IMR-90 (cell line): ENCODE results near the gene NFIA. TPM values are rescaled to one million over a fixed set of nuclear protein-coding genes. Genes with fewer than 3 reads are reported as not detected.

Experiments
- ATAC-seq: fragments of 200-7000 bp; cut with Tn5 transposase; 2 replicates; pipeline ENCODE4 v1.9.1; 2020; ENCODE audit warnings: low read depth, mild to moderate bottlenecking, moderate library complexity
- BruUV-seq: library from RNA; stranded (reverse); fragments of 400-500 nt; replicated peaks from 2 replicates; lab custom pipeline; 2021; lab: Mats Ljungman, UMichigan
- CTCF ChIA-PET: fragments of 300-600 bp; formaldehyde crosslinking; extraction: SDS; loops from one replicate; lab custom pipeline; 2021; ENCODE audit warnings: antibody characterized with exemption; lab: Yijun Ruan, JAX
- POLR2A ChIA-PET: fragments of 300-600 bp; sonication (Branson Sonifier 250); formaldehyde crosslinking; loops from one replicate; lab custom pipeline; 2022; ENCODE audit warnings: antibody characterized with exemption; ENCODE audit not compliant: unreplicated experiment; lab: Charles Lee
- DNase-seq: peaks from one replicate; pipeline ENCODE4 v3.0.0; 2013
- H2AFZ ChIP-seq: replicated peaks from 2 replicates; pipeline ENCODE3; 2013; ENCODE audit warnings: low read length, mild to moderate bottlenecking; ENCODE audit not compliant: poor library complexity
- H2AK5ac ChIP-seq: 2 replicates; pipeline ENCODE4 v1.6.1; 2013; ENCODE audit warnings: low read depth, low read length, inconsistent platforms
- H2AK9ac ChIP-seq: replicated peaks from 2 replicates; pipeline ENCODE3; 2013; ENCODE audit warnings: mild to moderate bottlenecking, low read depth, low read length, moderate library complexity; ENCODE audit not compliant: poor library complexity
- H2BK120ac ChIP-seq: 2 replicates; pipeline ENCODE4 v1.6.1; 2013; ENCODE audit warnings: low read depth, low read length, inconsistent platforms
- H2BK15ac ChIP-seq: 3 replicates; pipeline ENCODE4 v1.6.1; 2013; ENCODE audit warnings: low read depth, low read length, inconsistent platforms
- H2BK20ac ChIP-seq: 2 replicates; pipeline ENCODE4 v1.6.1; 2013; ENCODE audit warnings: low read depth, mild to moderate bottlenecking, inconsistent platforms, low read length, moderate library complexity
- H2BK5ac ChIP-seq: 2 replicates; pipeline ENCODE4 v1.6.1; 2013; ENCODE audit warnings: mild to moderate bottlenecking, low read depth, low read length, inconsistent platforms; ENCODE audit not compliant: poor library complexity, severe bottlenecking
- H3K14ac ChIP-seq: replicated peaks from 2 replicates; pipeline ENCODE4 v1.6.1; 2013; ENCODE audit warnings: low read depth, low read length, inconsistent platforms
- H3K18ac ChIP-seq: 2 replicates; pipeline ENCODE4 v1.6.1; 2013; ENCODE audit warnings: low read depth, low read length, control low read depth
- H3K23ac ChIP-seq: 2 replicates; pipeline ENCODE4 v1.6.1; 2013; ENCODE audit warnings: low read depth, low read length, inconsistent platforms
- H3K27ac ChIP-seq: 2 replicates; pipeline ENCODE4 v1.5.1; 2013; ENCODE audit warnings: mild to moderate bottlenecking, control low read depth, low read length; ENCODE audit not compliant: insufficient read depth
- H3K27me3 ChIP-seq: 2 replicates; pipeline ENCODE4 v1.6.1; 2013; ENCODE audit warnings: low read length; ENCODE audit not compliant: control insufficient read depth, insufficient read depth
- H3K36me3 ChIP-seq: 2 replicates; pipeline ENCODE4 v1.6.1; 2013; ENCODE audit warnings: low read length, mixed read lengths; ENCODE audit not compliant: control insufficient read depth, insufficient read depth
- H3K4ac ChIP-seq: 2 replicates; pipeline ENCODE4 v1.6.1; 2013; ENCODE audit warnings: low read depth, low read length, inconsistent platforms
- H3K4me1 ChIP-seq: 2 replicates; pipeline ENCODE4 v1.6.1; 2013; ENCODE audit warnings: low read length, mixed read lengths; ENCODE audit not compliant: control insufficient read depth, insufficient read depth
- H3K4me2 ChIP-seq: 2 replicates; pipeline ENCODE4 v1.6.1; 2013; ENCODE audit warnings: low read depth, mild to moderate bottlenecking, control low read depth, low read length, moderate library complexity
- H3K4me3 ChIP-seq: 2 replicates; pipeline ENCODE4 v1.5.1; 2013; ENCODE audit warnings: low read depth, mild to moderate bottlenecking, control low read depth, low read length, moderate library complexity; ENCODE audit not compliant: insufficient read depth
- H3K56ac ChIP-seq: 2 replicates; pipeline ENCODE4 v1.6.1; 2013; ENCODE audit warnings: low read length, inconsistent platforms; ENCODE audit not compliant: insufficient read depth; ENCODE audit errors: extremely low read depth
- H3K79me1 ChIP-seq, 2 experiments: 2 replicates each; pipeline ENCODE4 v1.6.1; 2013; ENCODE audit warnings: low read length in 2 of 2, inconsistent platforms in 1 of 2, low read depth in 1 of 2
- H3K9ac ChIP-seq: 2 replicates; pipeline ENCODE4 v1.6.1; 2013; ENCODE audit warnings: low read depth, low read length, control low read depth
- H3K9me1 ChIP-seq: 2 replicates; pipeline ENCODE4 v1.6.1; 2013; ENCODE audit warnings: low read length, inconsistent platforms; ENCODE audit not compliant: insufficient read depth
- H3K9me3 ChIP-seq: 2 replicates; pipeline ENCODE4 v1.6.1; 2013; ENCODE audit warnings: low read length; ENCODE audit not compliant: control insufficient read depth, insufficient read depth
- H4K20me1 ChIP-seq: 2 replicates; pipeline ENCODE4 v1.6.1; 2013; ENCODE audit warnings: low read length, inconsistent platforms; ENCODE audit not compliant: insufficient read depth
- H4K5ac ChIP-seq: 2 replicates; pipeline ENCODE4 v1.6.1; 2013; ENCODE audit warnings: mild to moderate bottlenecking, low read depth, low read length, control low read depth
- H4K8ac ChIP-seq, 2 experiments: 2 replicates each; pipeline ENCODE4 v1.6.1; 2013; ENCODE audit warnings: low read depth in 2 of 2, low read length in 2 of 2, control low read depth in 1 of 2, inconsistent platforms in 1 of 2
- H4K91ac ChIP-seq: 2 replicates; pipeline ENCODE4 v1.6.1; 2013; ENCODE audit warnings: low read depth, low read length, inconsistent platforms; ENCODE audit not compliant: insufficient read depth
- BHLHE40 ChIP-seq: fragments of 150-350 bp; IDR thresholded peaks from 2 replicates; pipeline ENCODE4 v1.6.1; 2016; ENCODE audit warnings: mild to moderate bottlenecking, low read depth, low read length
- CEBPB ChIP-seq: IDR thresholded peaks from 2 replicates; pipeline ENCODE4 v1.6.1; 2012; ENCODE audit warnings: low read depth, low read length, improper control_type of control experiment
- CHD1 ChIP-seq: IDR thresholded peaks from 2 replicates; pipeline ENCODE4 v1.6.1; 2012; ENCODE audit warnings: low read depth, low read length, improper control_type of control experiment
- FOS ChIP-seq: fragments of 150-350 bp; IDR thresholded peaks from 2 replicates; pipeline ENCODE4 v1.6.1; 2016; ENCODE audit warnings: low read depth, low read length
- MAFK ChIP-seq: IDR thresholded peaks from 2 replicates; pipeline ENCODE4 v1.6.1; 2012; ENCODE audit warnings: low read depth, low read length, improper control_type of control experiment
- MAZ ChIP-seq: IDR thresholded peaks from 2 replicates; pipeline ENCODE4 v1.6.1; 2012; ENCODE audit warnings: low read depth, mild to moderate bottlenecking, low read length, improper control_type of control experiment, moderate library complexity, borderline replicate concordance
- MXI1 ChIP-seq: IDR thresholded peaks from 2 replicates; pipeline ENCODE4 v1.6.1; 2012; ENCODE audit warnings: low read depth, mild to moderate bottlenecking, low read length, moderate library complexity, borderline replicate concordance
- NFE2L2 ChIP-seq: fragments of 150-350 bp; IDR thresholded peaks from 2 replicates; pipeline ENCODE4 v1.6.1; 2016; ENCODE audit warnings: low read depth, mild to moderate bottlenecking, low read length
- POLR2A ChIP-seq: IDR thresholded peaks from 2 replicates; pipeline ENCODE4 v1.6.1; 2012; ENCODE audit warnings: mild to moderate bottlenecking, low read depth, low read length
- RAD21 ChIP-seq: IDR thresholded peaks from 2 replicates; pipeline ENCODE4 v1.6.1; 2012; ENCODE audit warnings: low read length, improper control_type of control experiment
- RCOR1 ChIP-seq: IDR thresholded peaks from 2 replicates; pipeline ENCODE4 v1.6.1; 2012; ENCODE audit warnings: mild to moderate bottlenecking, low read length, improper control_type of control experiment; ENCODE audit not compliant: insufficient replicate concordance
- SMC3 ChIP-seq: fragments of 150-350 bp; IDR thresholded peaks from 2 replicates; pipeline ENCODE4 v1.6.1; 2016; ENCODE audit warnings: low read depth, mild to moderate bottlenecking, antibody characterized with exemption, low read length, moderate library complexity
- WGBS, 2 experiments: methylation state at CpG; one replicate each; pipeline versions ENCODE4 v1.1.5 to v1.1.7; 2013; ENCODE audit warnings: missing lambda C conversion rate in 2 of 2; ENCODE audit not compliant: insufficient read length in 1 of 2; ENCODE audit errors: extremely low coverage in 2 of 2; 5-methylcytosine and 5-hydroxymethylcytosine counted together
- dilution Hi-C: fragments of 300-500 bp; cut with HindIII; formaldehyde crosslinking; loops from one replicate; pipeline ENCODE4 v1.14.3; 2018; ENCODE audit warnings: low sequenced_read_pairs; ENCODE audit not compliant: unreplicated experiment
- in situ Hi-C: fragments of 300-500 bp; cut with MboI; formaldehyde crosslinking; loops from 3 replicates; pipeline ENCODE4 v1.14.3; 2019; ENCODE audit warnings: low sequenced_read_pairs, inconsistent platforms, mixed read lengths
- intact Hi-C: fragments of 100-400 bp; cut with micrococcal nuclease; formaldehyde crosslinking; loops from 2 replicates; pipeline ENCODE4 v1.10.0; 2022
- polyA plus RNA-seq, 3 experiments: library from polyadenylated mRNA; depleted of rRNA; stranded (reverse); fragments of >200 nt; gene quantifications; 2 replicates each; pipeline ENCODE4 v1.2.3, GENCODE V29; 2012; ENCODE audit warnings: low replicate concordance in 1 of 3
- total RNA-seq: library from RNA; depleted of rRNA; stranded (reverse); fragments of >200 nt; gene quantifications from 2 replicates; pipeline ENCODE4 v1.2.3, GENCODE V29; 2012
- TF ChIP-seq, protein P1 (sequence below): fragments of 150-350 bp; IDR thresholded peaks from 2 replicates; pipeline ENCODE4 v1.6.1; 2016; ENCODE audit warnings: low read depth, mild to moderate bottlenecking, low read length, moderate library complexity, borderline replicate concordance
- TF ChIP-seq, protein P2 (sequence below): conservative IDR thresholded peaks from 2 replicates; pipeline ENCODE4 v1.5.1; 2012; ENCODE audit warnings: mild to moderate bottlenecking, low read depth, low read length, improper control_type of control experiment
- TF ChIP-seq, protein P3 (sequence below): fragments of 150-350 bp; IDR thresholded peaks from 2 replicates; pipeline ENCODE4 v1.6.1; 2017; ENCODE audit warnings: mild to moderate bottlenecking, antibody characterized with exemption, low read length, low read depth

The NFIA gene
- total and polyA plus RNA-seq, 2 of the 4 experiments (the other 2 are of a cell fraction) = 1.6 to 2.2 TPM

DNA sequence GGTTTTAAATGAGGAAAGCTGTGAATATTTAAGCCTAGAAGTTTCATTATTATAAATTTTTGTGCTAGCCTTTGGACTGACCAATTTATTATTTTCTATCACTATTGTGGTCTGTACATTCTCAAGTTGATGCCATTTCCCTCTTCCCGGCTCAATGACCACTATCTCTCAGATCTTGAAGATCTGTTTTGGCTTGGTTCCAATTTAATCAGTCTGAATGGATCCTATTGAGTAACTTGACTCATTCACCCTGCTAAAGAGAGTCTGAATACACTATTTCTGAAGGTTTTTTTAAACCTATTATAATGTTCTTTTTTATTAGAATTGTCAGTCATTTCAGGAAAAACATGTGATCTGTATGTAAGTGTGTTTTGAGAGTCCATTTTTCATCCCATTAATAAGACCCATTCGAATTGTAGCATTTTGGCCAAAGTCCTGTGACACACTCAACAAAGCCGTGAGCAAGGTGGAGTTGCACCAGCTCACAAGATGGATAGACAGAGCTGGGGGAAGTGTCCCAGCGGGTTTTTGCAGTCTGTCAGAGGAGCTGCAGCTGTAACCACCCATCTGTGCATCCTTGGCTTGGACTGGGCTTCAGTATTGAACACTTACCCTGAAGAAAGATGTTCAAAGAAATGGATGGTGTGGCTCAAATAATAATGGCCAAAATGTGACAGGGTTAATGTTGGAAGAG is 145.6 kb downstream of the NFIA start:
- no peaks in the 10 kb centered on the region for H3K36me3 ChIP-seq
- dilution Hi-C loops (no loop called here), intact Hi-C loops (no loop called here), in situ Hi-C loops (no loop called here)
- no peak overlapping the region for H3K14ac ChIP-seq
- no peak overlapping the region for H3K4ac ChIP-seq
- H2AFZ ChIP-seq = no peak overlapping the region
- ChIA-PET CTCF (interaction anchor here (1.5 kb wide), 1 partner anchor 18 kb away, joined by 3 read pairs; no protein-coding TSS in a partner anchor), POLR2A (no interaction called here)
- TF ChIP-seq RCOR1 (no peak), MAFK (no peak), MXI1 (no peak), FOS (no peak), CHD1 (no peak), POLR2A (no peak), CEBPB (no peak), RAD21 (no peak), BHLHE40 (no peak), NFE2L2 (no peak), SMC3 (no peak), MAZ (no peak)
- TF ChIP-seq, protein P1, sequence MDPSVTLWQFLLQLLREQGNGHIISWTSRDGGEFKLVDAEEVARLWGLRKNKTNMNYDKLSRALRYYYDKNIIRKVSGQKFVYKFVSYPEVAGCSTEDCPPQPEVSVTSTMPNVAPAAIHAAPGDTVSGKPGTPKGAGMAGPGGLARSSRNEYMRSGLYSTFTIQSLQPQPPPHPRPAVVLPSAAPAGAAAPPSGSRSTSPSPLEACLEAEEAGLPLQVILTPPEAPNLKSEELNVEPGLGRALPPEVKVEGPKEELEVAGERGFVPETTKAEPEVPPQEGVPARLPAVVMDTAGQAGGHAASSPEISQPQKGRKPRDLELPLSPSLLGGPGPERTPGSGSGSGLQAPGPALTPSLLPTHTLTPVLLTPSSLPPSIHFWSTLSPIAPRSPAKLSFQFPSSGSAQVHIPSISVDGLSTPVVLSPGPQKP = no peak
- TF ChIP-seq, protein P2, sequence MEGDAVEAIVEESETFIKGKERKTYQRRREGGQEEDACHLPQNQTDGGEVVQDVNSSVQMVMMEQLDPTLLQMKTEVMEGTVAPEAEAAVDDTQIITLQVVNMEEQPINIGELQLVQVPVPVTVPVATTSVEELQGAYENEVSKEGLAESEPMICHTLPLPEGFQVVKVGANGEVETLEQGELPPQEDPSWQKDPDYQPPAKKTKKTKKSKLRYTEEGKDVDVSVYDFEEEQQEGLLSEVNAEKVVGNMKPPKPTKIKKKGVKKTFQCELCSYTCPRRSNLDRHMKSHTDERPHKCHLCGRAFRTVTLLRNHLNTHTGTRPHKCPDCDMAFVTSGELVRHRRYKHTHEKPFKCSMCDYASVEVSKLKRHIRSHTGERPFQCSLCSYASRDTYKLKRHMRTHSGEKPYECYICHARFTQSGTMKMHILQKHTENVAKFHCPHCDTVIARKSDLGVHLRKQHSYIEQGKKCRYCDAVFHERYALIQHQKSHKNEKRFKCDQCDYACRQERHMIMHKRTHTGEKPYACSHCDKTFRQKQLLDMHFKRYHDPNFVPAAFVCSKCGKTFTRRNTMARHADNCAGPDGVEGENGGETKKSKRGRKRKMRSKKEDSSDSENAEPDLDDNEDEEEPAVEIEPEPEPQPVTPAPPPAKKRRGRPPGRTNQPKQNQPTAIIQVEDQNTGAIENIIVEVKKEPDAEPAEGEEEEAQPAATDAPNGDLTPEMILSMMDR = no peak
- TF ChIP-seq, protein P3, sequence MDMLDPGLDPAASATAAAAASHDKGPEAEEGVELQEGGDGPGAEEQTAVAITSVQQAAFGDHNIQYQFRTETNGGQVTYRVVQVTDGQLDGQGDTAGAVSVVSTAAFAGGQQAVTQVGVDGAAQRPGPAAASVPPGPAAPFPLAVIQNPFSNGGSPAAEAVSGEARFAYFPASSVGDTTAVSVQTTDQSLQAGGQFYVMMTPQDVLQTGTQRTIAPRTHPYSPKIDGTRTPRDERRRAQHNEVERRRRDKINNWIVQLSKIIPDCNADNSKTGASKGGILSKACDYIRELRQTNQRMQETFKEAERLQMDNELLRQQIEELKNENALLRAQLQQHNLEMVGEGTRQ = no peak
- H4K8ac ChIP-seq = no peak overlapping the region
- DNase-seq (no peak), ATAC-seq (no peak)
- H2BK15ac ChIP-seq = no peak overlapping the region
- no peaks in the 10 kb centered on the region for H3K9me1 ChIP-seq
- H2BK5ac ChIP-seq = no peak overlapping the region
- no peak overlapping the region for H3K27ac ChIP-seq
- no peak overlapping the region for H3K4me2 ChIP-seq
- no peak overlapping the region for H2BK120ac ChIP-seq
- H3K4me3 ChIP-seq = no peak overlapping the region
- H4K20me1 ChIP-seq = no peaks in the 10 kb centered on the region
- no peaks in the 10 kb centered on the region for H3K27me3 ChIP-seq
- no peak overlapping the region for H4K91ac ChIP-seq
- H3K79me1 ChIP-seq = no peaks in the 10 kb centered on the region
- no TSS peak for BruUV-seq
- H3K4me1 ChIP-seq = no peaks in the 10 kb centered on the region
- no peak overlapping the region for H3K56ac ChIP-seq
- H3K23ac ChIP-seq = no peak overlapping the region
- no peak overlapping the region for H2AK5ac ChIP-seq
- H3K9me3 ChIP-seq = no peaks in the 10 kb centered on the region
- no peak overlapping the region for H4K5ac ChIP-seq
- H3K18ac ChIP-seq = no peak overlapping the region
- no CpG with 5 or more reads among the region's 4 CpGs for WGBS, 2 experiments
- H2BK20ac ChIP-seq = no peak overlapping the region
- no peak overlapping the region for H3K9ac ChIP-seq
- no peak overlapping the region for H2AK9ac ChIP-seq
